Left renal cortex interstitium (tissue), 4 donors: ENCODE results near the gene TLX2. TPM values are rescaled to one million over a fixed set of nuclear protein-coding genes. Genes with fewer than 3 reads are reported as not detected.

Experiments
- DNase-seq, 4 donors: peaks; one replicate each; pipeline ENCODE4 v3.0.0-alpha.2; 2013; ENCODE audit warnings: low read depth in 4 of 4, low spot score in 2 of 4, missing footprints in 1 of 4
- polyA plus RNA-seq, 4 donors: library from polyadenylated mRNA; unstranded; fragments of 120-200 nt; gene quantifications; one replicate each; pipeline ENCODE4 v1.2.1, GENCODE V29; 2013; ENCODE audit not compliant: insufficient read length in 4 of 4

TLX2 gene
- polyA plus RNA-seq, 4 donors: 0.13 to 0.14 TPM; not detected in 2

DNA sequence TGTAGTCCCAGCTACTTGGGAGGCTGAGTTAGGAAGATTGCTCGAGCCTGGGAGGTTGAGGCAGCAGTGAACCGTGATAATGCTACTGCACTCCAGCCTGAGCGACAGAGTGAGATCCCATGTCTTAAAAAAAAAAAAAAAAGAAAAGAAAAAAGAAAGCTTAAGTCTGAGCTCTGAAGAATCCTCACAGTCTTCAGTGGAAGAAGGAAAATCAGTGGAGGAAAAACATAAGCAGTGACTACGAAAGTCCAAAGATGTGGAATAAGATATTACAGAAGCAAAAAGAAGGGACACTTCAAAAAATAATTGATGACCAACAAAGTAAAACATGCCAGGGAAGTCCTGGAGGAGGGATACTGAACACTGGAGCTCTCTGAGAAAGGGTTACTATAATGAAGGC, 4.0 kb upstream of the TLX2 start:
- DNase-seq: no peak

DNA sequence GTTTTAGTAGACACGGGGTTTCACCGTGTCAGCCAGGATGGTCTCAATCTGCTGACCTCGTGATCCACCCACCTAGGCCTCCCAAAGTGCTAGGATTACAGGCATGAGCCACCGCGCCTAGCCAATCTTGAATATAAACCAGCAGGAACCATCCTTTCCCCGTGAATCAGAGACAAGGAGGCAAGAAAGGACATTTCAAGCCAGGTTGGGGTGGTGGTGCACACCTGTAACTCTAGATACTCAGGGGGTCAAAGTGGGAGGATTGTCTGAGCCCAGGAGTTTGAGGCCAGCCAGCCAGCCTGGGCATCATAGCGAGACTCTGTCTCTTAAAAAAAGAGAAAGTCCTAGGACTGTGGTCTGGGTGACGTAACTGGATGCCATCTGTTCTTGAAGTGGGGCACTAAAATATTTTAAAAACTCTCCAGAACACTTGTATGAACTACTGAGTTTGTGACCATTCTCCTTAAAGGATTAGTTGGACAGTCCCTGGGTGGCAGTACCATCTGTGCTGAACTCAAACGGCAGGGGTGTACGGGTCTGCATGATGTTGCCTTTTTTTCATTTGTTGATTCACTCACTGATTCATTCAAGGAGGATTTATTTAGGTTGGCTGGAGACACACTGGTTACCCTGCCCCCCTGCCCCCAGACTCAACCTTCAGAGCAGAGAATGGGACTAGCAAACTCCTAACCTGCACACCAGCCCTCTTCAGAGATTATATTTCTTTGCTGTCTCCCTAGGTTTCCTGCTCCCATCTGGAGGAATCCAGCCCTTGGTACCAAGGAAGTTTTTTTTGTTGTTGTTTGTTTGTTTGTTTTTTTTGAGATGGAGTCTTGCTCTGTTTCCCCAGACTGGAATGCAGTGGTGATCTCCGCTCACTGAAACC, 2.9 kb upstream of the TLX2 start:
- DNase-seq: no peak

DNA sequence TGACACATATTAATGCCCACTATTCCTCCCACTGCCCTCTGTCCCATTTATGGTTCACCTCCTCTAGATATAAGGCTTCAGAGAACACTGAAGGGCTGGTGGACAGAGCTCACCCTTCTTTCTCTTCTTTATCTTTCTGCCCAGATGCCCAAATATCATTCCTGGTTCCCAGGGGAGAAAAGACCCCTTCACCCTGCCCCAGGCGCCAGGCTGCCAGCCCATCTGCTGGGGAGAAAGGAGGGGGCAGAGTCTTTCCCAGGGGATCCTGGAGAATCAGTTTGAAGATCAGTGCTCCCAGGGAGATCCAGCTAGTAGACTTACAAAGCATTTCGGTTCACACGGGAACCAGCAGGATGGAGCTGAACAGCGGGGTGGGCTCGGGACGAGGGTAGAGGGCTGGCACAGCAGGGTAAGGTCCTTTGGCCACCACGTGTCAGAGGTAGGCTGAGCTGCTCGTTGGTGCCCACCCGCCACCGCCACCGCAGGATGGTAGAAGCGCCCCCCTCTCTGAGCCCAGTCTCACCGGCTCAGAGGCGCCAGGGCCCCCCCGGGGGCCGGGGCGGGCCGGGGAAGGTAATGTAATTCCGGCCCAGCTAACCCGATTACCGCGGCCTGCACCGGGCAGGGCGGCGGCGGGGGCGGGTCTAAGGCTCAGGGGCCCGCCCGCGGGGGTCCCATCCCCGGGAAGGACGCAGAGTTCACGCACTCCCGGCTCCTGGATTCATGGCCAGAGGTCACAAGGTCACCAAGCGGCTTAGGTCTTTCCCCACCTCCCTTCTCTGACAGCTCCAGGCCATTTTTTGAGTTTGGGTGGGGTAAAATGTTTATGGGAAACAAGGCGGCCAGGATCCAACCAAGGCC, 1.3 kb upstream of the TLX2 start:
- no peak for DNase-seq

DNA sequence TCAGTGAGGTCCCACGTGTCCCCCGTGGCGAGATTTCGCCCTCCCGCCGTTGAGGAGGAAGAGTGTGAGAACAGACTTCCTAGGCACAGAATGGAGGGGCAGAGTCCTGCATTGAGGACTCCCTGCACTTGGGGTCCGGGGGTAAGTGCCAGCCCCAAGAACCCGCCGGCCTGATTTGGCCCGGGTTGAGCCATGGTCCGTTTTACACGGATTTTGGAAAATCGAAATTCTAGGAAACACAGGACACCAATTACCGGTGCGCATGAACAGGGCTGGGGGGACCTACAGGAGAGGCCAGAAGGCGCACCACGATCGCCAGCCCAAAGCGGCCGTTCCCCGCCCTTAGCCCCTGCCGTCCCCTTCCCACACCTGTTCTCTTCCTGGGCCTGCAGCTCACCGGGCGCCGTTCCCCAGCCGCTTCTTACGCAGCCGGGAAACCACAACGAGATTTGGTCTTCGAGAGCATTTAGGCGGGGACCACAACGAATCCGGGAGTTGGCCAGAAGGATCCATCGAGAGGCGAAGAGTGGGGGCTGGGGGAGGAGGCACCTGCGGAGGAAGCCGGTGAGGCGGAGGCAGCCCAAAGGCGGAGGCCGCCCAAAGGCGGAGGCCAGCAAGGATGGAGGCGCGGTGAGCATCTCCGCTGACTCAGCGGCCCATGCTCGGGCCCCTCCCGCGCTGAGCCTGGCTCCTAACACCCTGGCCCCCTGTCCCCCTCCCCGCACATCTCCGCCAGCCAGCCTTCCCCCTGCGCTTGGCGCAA, 464 bp upstream of the TLX2 start:
- no peak for DNase-seq

DNA sequence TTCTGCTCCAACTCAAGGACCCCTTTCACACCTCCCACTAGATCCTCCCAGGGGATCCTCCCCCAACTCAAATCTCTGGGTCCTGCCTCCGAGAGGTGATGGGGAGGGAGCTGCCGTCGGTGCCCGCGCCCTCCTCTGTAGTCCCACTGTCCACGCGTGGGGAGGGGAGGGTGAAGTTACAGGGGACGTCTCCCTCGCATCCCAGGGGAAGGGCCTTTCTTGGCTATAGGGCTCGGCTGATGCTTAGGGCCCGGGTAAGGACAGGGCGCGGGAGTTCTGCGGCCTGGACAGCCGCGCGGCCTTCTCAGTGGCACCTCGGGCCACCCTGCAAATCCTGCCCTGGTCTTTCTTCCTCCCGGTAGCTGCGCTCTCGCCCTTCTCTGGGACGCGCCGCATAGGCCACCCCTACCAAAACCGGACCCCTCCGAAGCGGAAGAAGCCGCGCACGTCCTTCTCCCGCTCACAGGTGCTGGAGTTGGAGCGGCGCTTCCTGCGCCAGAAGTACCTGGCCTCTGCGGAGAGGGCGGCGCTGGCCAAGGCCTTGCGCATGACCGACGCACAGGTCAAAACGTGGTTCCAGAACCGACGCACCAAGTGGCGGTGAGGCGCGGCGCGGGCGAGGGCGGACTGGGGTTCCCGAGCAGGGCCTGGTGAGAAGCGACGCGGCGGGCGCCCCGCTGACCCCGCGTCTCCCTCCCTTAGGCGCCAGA, 1.2 kb downstream of the TLX2 start:
- DNase-seq: no peak

DNA sequence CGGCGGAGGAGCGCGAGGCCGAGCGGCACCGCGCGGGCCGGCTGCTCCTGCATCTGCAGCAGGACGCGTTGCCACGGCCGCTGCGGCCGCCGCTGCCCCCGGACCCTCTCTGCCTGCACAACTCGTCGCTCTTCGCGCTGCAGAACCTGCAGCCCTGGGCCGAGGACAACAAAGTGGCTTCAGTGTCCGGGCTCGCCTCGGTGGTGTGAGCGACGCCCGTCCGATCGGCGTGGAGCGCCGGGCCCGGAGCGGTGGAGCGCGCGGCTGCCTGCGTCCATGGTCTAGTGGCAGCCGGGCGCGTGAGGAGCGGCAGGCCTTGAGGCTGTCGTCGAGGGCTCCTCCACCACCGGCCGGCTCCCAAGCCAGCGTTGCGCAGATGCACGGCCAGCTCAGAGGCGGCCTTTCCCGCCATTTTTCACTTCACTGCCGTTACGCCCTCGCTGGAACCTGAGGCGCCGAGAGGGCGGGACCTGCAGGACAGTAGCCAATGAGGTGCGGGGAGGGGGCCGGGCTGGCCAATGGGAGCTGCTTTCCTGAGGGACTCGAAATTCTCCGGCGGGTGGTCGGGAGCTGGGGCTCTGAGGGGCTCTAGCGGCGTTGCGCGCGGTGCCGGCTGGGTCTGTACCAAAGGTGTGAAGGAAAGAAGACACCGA, 1.9 kb downstream of the TLX2 start:
- DNase-seq: no peak

DNA sequence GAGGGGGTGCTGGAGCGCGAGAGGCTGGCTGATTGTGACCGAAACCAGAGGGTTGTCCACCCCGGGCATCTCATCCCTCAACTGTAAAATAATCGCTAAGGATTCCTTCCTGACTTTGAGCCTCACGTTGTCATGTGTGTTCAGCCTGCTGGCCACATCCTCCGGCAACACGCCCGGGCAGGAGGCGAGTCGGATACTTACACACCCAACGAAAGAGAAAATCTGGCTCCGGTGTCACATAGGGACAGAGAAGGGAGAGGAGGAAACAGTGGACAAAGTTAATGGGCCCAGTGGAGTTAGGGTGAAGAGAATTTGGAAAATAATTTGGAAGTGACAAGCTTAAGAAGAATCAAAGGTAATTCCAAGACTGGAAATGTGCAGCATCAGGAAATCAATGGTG, 2.4 kb downstream of the TLX2 start:
- DNase-seq: no peak

DNA sequence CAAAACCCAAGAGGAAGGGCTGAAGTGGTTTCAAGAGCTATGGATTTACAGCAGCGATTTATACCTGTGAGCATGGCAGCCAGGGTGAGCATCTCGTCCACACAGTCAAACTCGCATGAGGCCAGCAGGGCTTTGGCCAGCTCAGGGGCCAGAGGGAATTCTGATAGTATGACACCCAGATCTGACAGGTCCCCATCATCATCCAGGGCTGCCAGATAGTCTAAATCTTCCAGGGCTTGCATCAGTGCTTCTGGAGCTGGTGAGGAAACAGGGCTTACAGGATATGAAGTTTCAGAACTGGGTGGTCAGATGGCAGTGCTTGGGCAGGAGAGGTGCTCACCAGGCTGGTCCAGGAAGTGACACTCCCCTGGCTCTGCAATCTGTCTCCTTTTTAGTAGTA, 8.3 kb downstream of the TLX2 start:
- no peak for DNase-seq

DNA sequence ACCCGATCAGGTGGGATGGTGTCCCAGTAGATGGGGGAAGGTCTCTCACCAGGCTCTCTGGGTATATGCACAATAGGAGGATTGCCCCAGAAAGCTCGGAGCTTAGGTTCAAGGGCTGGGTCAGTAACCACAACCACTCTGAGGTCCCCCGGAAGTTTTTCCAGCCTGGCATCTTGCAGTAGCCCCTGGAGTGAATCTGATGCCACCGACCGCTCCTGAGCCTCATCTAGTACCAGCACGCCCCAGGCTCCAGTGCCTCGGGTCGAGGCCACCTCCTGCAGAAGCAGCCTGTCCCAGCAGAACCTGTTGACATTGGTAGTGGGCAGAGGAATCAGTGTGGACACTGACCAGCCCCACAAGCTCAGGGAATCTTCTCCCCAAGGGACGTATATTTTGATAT, 9.8 kb downstream of the TLX2 start:
- no peak for DNase-seq

DNA sequence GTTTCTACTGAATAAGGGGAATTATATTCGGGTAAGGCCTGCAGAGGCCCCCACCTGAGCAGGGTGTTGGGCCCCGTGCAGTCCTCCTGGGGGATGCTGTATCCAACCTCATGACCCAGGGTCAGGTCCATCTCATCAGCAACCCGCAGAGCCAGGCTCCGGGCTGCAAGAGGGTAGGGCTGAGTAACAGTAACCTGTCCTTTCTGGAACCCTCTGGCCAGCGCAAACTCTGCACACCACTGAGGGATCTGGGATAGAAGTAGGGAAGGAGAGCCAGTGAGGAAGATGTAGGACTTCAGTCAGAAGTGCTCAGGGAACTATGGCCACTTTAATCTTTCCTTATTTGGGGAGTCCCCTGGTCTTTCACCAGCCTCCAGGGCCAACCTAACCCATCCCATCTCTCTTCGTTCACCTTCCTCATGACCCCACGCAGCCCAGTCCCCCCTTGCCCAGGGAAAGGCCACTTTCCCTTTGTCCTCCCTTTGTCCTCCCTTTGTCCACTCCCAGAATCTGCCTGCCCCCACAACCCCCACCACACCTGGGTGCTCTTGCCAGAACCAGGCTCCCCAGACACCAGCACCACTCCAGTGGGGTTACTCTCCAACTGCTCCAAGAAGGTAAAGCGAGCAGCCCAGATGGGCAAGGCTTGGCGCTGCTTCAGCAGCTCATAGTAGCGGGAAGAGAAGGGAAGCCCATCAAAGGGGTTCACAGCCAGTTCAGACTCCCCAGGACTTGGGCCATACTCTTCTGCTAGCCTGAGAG, 10.9 kb downstream of the TLX2 start:
- no peak for DNase-seq

DNA sequence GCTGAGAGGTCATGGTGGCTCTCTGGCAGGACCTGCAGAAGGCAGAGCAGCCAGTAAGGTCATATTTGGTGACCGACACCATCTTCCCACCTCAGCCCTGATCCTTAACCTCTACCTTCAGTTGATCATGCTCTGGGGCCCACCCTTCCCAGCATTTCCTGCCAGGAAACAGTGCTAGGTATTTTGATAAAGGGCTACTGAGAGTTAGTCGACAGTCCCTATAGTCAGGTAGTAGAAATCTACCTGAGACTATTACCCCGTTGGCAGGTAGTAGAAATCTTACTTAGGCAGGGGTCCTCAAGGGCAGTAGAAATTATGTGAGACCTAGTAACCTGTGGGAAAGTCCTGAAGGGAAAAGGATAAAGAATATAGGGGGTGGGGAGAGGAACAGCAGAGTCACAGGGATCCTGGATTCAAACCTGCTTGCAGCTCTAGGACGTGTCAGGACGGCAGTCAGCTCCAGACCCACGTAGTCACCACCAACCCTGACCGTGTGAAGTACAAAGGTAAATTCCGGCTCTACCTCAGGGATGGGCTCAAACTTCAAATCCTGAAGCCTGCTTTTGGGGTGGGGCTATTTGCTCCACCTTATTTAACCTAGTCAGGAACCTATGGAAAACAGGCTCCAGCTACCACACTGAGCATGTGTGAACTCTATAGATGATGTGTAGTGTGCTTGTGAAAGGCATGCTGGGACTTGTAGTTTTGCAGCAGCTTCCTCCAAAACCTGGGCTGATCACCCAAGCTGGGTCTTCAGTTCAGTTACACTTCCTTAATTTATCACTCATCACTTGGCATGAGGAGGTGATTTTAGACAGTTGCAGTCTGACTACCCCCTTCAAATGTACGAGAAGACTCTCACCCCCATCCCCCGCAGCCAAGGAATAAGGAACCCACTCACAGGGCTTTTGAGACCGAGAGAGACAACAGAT, 11.7 kb downstream of the TLX2 start, which contains the start of gene DQX1:
DQX1 (minus strand) TSS at position 515 of the 932 bp plus-strand sequence; CDS start at position 13, 502 bp downstream.
- no peak for DNase-seq

DNA sequence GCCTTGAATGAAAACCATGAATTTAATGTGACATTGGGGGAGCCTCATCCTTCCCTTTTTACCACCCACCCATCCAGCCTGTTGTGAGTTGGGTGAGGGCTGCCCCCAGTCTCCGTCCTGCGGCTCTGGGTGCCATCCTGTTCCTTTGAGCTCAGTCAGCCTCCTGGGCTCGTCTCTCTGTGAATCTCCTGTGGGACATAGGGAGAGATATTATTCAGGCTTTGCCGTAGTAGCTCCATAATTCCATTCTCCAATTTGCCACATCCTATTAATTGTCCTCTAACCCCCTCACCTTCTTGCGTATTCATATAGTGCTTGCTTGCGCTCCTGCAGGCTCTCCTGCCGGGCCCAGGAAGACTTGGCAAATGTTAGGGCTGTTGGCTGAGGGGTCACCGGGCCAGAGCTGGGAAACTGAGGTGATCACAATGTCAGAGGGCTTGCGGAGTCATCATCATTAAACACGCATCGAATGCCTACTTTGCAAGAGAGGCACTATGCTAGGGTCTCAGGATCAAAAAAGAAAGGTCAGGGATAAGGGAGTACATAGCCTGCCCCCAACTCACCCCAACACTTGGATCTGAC, 12.5 kb downstream of the TLX2 start:
- no peak for DNase-seq

DNA sequence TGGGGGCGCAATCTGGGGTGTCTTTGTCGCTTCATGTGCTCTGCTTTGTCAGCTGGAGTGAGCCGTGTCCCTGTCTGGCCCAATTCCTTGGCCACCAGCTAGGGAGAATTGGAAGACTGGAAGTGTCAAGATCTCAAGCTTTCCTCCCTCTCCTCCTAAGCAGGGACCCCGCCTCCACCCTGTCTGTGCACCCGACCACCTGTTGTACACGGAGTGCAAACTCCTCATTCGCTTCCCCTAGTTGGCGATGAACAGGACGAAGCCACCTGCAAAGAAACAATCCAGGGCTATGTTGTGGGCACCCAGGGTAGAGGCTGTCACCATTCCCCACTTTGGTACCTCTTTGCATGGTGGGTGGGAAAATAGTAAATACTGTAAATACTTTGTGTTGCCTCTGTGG, 13.5 kb downstream of the TLX2 start:
- no peak for DNase-seq

DNA sequence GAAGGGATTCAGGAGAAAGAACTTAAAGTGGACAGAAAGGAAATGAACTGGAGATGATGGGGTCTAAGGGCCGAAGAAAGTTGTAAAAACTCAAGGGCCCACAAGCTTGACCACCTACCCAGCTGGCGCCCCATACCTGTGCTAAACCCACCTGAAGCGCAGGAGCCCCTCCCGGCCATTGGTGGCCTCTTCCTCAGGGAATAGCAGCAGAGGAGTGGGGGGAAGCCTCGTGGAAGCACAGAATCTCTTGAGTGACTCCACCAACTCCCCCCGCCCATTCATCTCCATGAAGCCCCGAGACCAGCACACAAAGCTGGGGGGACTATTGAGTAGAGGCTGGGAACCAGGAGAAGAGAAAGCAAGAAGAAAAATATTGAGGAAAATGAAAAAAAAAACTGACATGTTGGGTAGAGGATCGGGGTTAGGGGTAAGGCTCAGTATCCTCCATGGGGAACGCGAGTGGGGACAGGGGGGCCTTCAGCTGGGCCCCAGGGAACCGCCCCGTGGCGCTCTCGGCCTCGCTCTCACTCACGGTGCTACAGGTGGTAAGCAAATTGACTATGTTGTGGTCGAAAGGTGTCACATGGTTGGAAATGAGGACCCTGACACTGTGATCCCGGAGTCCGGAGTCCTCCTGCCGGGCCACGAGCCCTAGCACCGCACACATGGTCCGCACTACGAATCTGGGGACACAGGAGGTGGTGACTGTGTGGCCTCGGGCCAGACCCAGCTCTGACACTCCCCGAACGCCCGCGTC, 14.5 kb downstream of the TLX2 start:
- DNase-seq: no peak

DNA sequence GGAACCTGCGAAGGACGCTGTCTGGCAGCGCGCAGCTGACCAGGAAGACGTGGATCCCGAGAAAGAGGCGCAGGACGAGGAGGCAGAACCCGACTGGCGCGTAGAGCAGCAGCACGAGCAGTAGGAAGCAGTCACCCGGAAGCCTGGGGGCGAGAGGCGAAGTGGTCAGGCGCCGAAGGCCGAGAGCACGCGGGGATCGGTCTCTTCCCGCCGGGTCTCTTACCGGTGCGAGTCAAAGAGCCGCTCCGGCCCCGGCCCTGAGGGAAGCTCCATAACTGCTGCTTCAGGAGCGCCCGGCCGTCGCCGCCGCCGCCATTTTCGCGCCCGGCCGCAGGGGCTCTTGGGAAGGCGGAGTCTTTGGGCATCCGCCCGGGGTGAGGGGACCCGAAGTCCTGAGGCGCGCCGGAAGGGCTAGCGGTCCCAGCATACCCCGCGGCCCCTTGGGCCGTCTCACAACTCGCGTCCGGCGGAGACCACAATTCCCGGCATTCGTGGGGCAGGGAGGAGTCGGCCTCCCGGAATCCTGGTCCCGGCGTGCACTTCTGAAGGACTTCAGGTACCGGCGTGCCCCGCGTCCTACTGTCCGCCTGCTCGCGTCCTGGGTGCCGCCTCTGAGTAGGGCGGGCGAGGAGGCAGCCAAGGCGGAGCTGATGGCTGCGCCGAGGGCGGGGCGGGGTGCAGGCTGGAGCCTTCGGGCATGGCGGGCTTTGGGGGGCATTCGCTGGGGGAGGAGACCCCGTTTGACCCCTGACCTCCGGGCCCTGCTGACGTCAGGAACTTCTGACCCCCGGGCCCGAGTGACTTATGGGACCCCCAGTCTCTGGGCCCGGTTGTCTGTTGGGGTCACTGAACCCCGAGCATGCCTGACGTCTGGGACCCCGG, 15.3 kb downstream of the TLX2 start, which contains the start of the genes AUP1 and HTRA2:
AUP1 (minus strand) TSS at position 350 of the 882 bp plus-strand sequence; CDS start at position 273, 77 bp downstream.
HTRA2 (plus strand) TSS at position 577 of the 882 bp plus-strand sequence; CDS start at position 651, 74 bp downstream.
- peak; percentile 94 to 99 (median 94) for DNase-seq
